ENCODE data around the gene CDK5.

DNA sequence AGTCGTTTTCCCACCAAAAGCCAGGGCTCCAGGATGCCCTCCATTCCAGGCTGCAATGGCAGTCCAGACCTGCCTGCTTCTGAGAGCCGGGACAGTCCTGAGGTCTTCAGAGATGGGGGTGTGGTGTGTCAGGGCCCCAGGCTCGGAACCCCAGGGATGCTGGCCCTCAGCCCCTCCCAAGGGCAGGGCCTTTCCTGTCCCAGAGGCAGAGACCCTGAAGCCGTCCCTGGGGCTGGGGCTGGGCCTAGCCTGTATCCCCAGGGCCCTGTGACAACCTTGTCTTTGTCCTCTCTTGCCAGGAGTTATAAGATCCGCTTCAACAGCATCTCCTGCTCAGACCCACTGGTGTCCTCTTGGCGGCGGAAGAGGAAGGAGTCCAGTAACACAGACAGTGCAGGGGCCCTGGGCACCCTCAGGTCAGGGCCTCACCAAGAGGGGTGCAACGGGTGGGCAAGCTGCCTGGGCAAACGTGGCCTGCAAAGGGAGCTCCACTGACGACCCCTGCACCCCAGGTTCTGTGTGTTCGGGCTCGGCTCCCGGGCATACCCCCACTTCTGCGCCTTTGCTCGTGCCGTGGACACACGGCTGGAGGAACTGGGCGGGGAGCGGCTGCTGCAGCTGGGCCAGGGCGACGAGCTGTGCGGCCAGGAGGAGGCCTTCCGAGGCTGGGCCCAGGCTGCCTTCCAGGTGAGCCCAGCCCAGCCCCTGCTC is 51.0 kb downstream of the CDK5 start:
- TF ChIP-seq TAF1 (IDR thresholded peaks at IDR 0.05; ENCODE audit: borderline replicate concordance, insufficient read depth, low read length) (no peak), FOXP2 (optimal IDR thresholded peaks at IDR 0.05; ENCODE audit: borderline replicate concordance, extremely low read depth, extremely low read length, insufficient read depth) (no peak), SIN3A (IDR thresholded peaks at IDR 0.05; ENCODE audit: borderline replicate concordance, insufficient read depth, low read length) (no peak), REST (IDR thresholded peaks at IDR 0.05; ENCODE audit: insufficient read depth in 1 of 2, low read depth in 2 of 2, low read length in 2 of 2) (no peak), POLR2AphosphoS5 (IDR thresholded peaks at IDR 0.05; ENCODE audit: low read depth, low read length) (no peak)
